HL-60 (cell line): Measurements from ENCODE around the gene WDR77.

Experiments
- DNase-seq, 2 experiments: peaks; one replicate each; pipeline ENCODE4 v3.0.0-alpha.2; 2010 to 2020; ENCODE audit warnings: low read depth in 1 of 2, low spot score in 1 of 2
- H3K27ac ChIP-seq: fragments of 250-450 bp; sonication (Bioruptor Pico); replicated peaks from 2 replicates; pipeline ENCODE4 v1.5.1; 2020; ENCODE audit warnings: mild to moderate bottlenecking, moderate library complexity
- H3K27me3 ChIP-seq: fragments of 250-450 bp; sonication (Bioruptor Pico); 2 replicates; pipeline ENCODE4 v1.5.1; 2021; ENCODE audit warnings: mild to moderate bottlenecking, moderate library complexity; ENCODE audit not compliant: insufficient read depth, poor library complexity, severe bottlenecking
- H3K4me3 ChIP-seq: replicated peaks from 2 replicates; pipeline ENCODE4 v1.5.1; 2011; ENCODE audit warnings: mild to moderate bottlenecking, control low read depth, low read length; ENCODE audit not compliant: insufficient read depth
- GABPA ChIP-seq: IDR thresholded peaks from 2 replicates; pipeline ENCODE4 v1.6.1; 2012; ENCODE audit warnings: low read depth
- POLR2AphosphoS5 ChIP-seq: IDR thresholded peaks from 2 replicates; pipeline ENCODE4 v1.6.1; 2012; ENCODE audit warnings: low read depth
- SPI1 ChIP-seq: IDR thresholded peaks from 2 replicates; pipeline ENCODE4 v1.6.1; 2012; ENCODE audit warnings: low read depth, mild to moderate bottlenecking, borderline replicate concordance
- TF ChIP-seq, protein P1 (sequence below): IDR thresholded peaks from 2 replicates; pipeline ENCODE4 v1.6.1; 2012; ENCODE audit warnings: low read depth; ENCODE audit not compliant: insufficient replicate concordance
- TF ChIP-seq, protein P2 (sequence below): IDR thresholded peaks from one replicate; pipeline ENCODE4 v1.5.1; 2011; ENCODE audit warnings: low read length, control low read depth, inconsistent platforms; ENCODE audit not compliant: insufficient read depth

The WDR77 gene

DNA sequence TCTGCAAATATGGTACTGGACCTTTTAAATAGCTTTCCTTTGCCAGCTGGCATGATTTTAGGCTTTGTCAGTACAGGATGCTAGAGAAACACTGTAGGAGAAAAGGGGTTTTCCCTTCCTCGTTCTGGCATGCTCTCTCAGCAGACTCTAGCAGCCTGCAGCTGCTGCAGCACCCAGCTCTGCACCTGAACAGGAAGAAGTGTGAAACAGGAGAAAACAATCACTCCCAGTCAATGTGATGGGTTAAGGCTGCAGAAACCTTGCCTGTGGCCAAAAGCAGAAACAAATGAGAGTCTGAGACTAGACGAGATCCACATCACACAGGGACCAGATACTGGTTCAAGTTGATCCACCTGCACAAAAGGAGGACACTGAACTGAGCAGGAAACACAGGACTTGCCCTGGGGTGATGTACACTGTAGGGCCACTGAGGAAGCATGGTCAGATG is 42.7 kb downstream of the WDR77 start:
- no peak for TF ChIP-seq POLR2AphosphoS5
- TF ChIP-seq GABPA: no peak
- no peak for TF ChIP-seq SPI1
- TF ChIP-seq, protein P1, sequence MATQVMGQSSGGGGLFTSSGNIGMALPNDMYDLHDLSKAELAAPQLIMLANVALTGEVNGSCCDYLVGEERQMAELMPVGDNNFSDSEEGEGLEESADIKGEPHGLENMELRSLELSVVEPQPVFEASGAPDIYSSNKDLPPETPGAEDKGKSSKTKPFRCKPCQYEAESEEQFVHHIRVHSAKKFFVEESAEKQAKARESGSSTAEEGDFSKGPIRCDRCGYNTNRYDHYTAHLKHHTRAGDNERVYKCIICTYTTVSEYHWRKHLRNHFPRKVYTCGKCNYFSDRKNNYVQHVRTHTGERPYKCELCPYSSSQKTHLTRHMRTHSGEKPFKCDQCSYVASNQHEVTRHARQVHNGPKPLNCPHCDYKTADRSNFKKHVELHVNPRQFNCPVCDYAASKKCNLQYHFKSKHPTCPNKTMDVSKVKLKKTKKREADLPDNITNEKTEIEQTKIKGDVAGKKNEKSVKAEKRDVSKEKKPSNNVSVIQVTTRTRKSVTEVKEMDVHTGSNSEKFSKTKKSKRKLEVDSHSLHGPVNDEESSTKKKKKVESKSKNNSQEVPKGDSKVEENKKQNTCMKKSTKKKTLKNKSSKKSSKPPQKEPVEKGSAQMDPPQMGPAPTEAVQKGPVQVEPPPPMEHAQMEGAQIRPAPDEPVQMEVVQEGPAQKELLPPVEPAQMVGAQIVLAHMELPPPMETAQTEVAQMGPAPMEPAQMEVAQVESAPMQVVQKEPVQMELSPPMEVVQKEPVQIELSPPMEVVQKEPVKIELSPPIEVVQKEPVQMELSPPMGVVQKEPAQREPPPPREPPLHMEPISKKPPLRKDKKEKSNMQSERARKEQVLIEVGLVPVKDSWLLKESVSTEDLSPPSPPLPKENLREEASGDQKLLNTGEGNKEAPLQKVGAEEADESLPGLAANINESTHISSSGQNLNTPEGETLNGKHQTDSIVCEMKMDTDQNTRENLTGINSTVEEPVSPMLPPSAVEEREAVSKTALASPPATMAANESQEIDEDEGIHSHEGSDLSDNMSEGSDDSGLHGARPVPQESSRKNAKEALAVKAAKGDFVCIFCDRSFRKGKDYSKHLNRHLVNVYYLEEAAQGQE: no peak
- TF ChIP-seq, protein P2, sequence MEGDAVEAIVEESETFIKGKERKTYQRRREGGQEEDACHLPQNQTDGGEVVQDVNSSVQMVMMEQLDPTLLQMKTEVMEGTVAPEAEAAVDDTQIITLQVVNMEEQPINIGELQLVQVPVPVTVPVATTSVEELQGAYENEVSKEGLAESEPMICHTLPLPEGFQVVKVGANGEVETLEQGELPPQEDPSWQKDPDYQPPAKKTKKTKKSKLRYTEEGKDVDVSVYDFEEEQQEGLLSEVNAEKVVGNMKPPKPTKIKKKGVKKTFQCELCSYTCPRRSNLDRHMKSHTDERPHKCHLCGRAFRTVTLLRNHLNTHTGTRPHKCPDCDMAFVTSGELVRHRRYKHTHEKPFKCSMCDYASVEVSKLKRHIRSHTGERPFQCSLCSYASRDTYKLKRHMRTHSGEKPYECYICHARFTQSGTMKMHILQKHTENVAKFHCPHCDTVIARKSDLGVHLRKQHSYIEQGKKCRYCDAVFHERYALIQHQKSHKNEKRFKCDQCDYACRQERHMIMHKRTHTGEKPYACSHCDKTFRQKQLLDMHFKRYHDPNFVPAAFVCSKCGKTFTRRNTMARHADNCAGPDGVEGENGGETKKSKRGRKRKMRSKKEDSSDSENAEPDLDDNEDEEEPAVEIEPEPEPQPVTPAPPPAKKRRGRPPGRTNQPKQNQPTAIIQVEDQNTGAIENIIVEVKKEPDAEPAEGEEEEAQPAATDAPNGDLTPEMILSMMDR: no peak
- no peak for DNase-seq
- Histone ChIP-seq H3K27me3 (peaks cover 13% of the 10 kb centered on the region), H3K4me3 (no peak overlapping the region), H3K27ac (no peak overlapping the region)

DNA sequence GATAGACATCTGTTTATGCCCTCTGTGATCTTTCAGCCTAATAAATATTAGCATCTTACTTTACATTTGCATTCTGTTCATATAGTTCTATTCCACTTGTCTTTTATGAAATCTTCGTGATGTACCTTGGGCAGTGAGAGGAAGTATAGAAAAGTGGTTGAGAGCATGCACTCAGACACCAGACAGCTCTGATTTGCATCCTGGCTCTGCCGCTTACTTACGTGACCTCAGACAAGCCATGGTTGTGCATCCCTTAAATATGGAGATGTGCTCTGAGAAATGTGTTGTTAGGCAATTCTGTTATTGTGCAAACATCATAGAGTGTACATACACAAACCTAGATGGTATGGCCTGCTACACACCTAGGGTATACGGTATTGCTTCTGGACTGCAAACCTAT is 44.5 kb downstream of the WDR77 start:
- peaks cover 17% of the 10 kb centered on the region for H3K27me3 ChIP-seq

DNA sequence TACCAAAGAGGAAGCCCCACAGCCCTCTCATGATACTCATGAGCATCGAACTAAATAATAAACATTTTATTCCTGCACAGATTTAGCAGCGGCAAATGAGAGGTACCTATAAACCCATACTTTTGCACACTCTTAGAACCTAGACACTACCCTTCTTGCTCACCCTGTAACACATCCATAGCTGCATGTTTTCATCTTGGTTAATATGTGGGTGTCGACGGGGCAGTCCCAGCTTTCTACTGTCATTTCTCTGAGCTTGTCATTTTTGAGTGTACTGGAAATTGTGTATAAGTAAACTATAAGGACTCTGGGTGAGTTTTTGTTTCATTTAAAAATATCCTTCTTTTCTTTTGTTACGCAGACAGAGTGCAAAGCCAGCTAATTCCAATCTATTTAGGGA is 47.0 kb downstream of the WDR77 start:
- Histone ChIP-seq H3K27ac (no peak overlapping the region), H3K4me3 (no peak overlapping the region), H3K27me3 (peaks cover 17% of the 10 kb centered on the region)
- TF ChIP-seq POLR2AphosphoS5 (no peak), GABPA (no peak)
- TF ChIP-seq, protein P1: no peak
- DNase-seq: no peak

More for the DNA sequence above, 44.5 kb downstream of the WDR77 start:
- Histone ChIP-seq H3K4me3 (no peak overlapping the region), H3K27ac (no peak overlapping the region)
- TF ChIP-seq GABPA: no peak
- TF ChIP-seq POLR2AphosphoS5: no peak
- TF ChIP-seq SPI1: no peak
- TF ChIP-seq, protein P1: no peak
- TF ChIP-seq, protein P2: no peak
- DNase-seq: no peak
